NCI-H345 treated with DMSO at 0.1 percent for 48 hours (cell line): Measurements from ENCODE around the gene EXTL2.
"Not testable (repeated sequence)": the region's sequence is repeated elsewhere in the genome, so short reads cannot be mapped to it uniquely, and the experiment has no call there.

ENCODE experiments used
- DNase-seq: peaks from one replicate; lab custom pipeline; 2025; ENCODE audit not compliant: unreplicated experiment; lab: John Stamatoyannopoulos, UW

The EXTL2 gene

DNA sequence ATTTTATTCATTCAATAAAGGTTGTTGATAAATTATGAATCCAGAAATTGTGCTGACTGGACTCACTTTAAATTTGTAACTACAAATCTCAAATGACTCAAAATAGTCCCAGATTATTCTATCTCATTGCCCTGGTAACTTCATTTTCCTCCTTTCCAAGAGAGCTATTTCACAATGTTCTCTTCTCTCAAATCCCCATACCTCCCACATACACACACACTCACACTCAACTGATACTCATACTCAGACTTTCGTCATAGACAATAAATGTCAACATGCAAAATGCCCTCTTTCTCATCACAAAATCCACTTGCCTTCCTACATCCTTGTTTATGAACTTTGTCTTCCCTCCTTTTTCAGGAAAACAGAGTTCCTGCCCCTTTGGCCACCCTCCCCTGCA is 33.3 kb downstream of the EXTL2 start:
- no peak for DNase-seq

DNA sequence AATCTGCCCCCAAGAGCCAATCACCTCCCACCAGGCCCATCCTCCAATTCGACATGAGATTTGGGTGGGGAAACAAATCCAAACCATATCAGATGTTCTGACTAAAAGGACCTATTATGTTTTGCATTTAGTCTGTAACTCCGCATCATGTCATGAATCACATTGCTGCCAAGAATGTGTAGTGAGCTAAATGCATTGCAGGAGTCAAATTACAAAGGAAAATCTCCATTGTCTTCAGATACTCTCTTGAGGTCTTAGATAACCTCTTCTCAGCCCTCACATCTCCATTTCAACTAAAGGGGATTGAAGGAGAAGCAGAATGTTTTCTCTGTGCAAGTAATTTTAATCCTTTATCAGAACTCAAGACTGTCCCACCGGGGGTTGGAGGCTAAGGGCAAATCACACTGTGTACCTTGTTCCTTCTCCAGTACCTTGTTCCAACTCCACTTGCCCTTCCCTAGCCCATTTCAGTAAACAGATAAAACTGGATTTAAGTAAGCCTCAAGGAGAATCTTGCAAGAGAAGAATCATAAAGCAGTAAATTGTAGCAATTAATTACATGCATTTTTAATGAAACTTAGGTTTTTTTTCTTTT is 34.1 kb downstream of the EXTL2 start:
- no peak for DNase-seq

DNA sequence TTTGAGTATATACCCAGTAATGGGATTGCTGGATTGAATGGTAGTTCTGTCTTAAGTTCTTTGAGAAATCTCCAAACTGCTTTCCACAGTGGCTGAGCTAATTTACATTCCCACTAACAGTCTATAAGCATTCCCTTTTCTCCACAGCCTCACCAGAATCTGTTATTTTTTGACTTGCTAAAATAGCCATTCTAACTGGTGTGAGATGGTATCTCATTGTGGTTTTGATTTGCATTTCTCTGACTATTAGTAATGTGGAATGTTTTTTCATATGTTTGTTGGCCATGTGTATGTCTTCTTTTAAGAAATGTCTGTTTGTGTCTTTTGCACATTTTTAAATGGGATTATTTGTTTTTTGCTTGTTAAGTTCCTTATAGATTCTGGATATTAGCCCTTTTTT is 39.5 kb downstream of the EXTL2 start:
- not testable (repeated sequence) for DNase-seq

- no peak for DNase-seq
Observed at GRCh38 chr1:100852976-100853375, 41.7 kb downstream of the EXTL2 start.

- no peak for DNase-seq
Observed at GRCh38 chr1:100851726-100852125, 42.9 kb downstream of the EXTL2 start.

DNA sequence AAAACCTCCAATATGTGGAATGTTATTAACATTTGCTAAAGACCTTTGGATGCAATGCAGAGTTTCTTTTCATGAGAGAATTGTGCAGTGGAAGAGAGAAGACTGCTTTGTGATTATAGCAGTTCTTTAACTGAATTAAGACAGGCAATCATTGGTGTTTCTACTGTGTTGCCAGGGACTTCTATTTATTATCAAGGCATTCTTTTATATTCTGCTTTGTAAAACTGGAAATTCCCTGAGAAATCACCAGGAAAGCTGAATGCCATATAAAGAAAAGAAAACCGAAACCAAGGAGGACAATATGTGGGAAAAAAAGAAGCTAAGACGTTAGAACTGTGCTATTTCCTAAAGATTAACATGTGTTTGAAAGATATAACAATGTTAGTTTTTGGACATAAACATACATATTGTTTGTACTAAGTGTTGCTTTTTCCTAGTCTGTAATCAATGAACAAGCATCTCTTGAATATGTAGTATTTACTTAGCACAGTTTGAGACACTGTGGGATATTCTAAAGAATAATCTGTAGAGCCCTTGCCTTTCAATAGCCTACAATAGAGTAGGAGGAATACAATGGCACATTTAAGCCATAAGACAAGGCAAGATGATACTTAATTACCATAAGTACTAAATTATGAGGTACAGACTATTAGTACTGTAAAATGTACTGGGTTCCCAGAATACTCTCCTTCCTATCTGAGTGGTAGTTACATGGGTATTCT is 47.1 kb downstream of the EXTL2 start:
- no peak for DNase-seq

GRCh38 chr1:100843160-100843559 is 51.5 kb downstream of the EXTL2 start:
- not testable (repeated sequence) for DNase-seq

GRCh38 chr1:100835866-100836842 is 58.5 kb downstream of the EXTL2 start:
- no peak for DNase-seq

DNA sequence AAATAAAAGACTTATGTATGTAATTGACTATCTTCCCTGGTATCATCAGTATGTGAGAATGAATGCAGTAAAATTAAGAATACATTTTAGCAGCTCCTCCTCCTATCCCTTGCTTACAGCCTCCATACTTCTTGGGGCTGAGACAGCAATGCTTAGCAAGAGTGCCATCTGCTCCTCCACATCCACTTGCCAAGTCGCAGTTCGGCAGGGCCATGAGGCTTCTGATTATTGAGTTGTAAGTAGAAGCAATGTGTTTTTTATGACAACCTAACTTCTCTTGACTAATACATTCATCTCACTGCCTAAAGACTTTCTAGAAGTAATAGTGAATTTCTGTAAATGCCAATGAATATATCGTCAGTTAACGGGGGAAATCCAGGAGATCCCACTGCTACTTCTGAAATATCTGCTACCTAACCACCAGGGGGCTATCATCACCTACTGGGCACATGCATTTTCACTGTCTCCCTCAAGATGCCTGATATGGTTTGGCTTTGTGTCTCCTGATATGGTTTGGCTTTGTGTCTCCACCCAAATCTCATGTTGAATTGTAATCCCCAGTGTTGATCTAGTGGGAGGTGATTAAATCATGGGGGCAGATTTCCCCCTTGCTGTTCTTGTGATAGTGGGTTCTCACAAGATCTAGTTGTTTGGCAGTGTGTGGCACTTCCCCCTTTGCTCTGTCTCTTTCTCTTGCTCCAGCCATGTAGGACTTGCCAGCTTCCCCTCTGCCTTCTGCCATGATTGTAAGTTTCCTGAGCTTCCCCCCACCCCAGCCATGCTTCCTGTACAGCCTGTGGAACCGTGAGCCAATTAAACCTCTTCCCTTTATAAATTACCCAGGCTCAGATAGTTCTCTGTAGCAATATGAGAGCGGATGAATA is 59.6 kb downstream of the EXTL2 start:
- DNase-seq: no peak

- DNase-seq: no peak
Observed at GRCh38 chr1:100832694-100833428, 61.8 kb downstream of the EXTL2 start.

GRCh38 chr1:100825666-100826065 is 69.0 kb downstream of the EXTL2 start:
- not testable (repeated sequence) for DNase-seq
